ENCODE measurements around the gene SPNS2. TPM values are rescaled to one million over a fixed set of nuclear protein-coding genes. Genes with fewer than 3 reads are reported as not detected.

The SPNS2 gene
- total and polyA plus RNA-seq, 4 donors, result 4.0 to 9.0 (median 5.2) TPM

DNA sequence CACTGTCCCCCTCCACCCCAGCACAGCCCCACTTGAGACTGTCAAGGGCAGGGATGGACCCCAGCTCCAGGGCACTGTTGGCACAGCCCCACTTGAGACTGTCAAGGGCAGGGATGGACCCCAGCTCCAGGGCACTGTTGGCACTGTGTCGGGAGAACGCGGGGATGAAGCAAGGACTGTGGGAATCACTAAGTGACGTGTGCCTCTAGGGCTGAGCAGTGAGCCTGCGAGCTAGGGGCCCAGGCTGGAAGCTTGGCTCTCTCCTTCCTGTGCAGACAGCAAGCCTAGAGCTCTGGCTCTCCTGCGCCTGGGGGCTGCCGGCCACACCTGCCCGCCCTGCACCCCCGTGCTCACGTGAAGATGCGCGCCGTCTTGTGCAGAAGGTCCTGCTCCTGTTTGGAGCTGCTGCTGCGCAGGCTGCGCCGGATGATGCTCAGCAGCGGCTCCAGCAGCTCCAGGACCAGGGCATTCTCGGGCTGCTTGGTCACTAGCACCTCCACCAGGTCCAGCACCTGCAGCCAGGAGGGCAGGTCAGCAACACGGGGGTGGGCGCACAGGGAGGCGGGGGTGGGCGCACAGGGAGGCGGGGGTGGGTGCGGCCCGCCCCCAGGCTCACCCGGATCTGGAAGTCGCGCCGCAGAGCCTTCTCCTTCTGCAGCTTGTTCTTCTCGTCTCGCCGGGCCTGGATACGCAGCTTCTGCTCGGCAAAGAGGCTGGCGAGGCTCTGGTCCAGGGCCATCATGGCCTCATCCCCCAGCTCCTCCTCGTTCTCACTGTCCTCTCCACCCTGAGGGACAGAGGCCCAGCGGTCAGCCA, 45.7 kb downstream of the SPNS2 start:
- Histone ChIP-seq H3K9me3 (ENCODE audit: control insufficient read depth in 4 of 4, low read length in 3 of 4) (no peaks in the 10 kb centered on the region), H3K4me1 (ENCODE audit: control insufficient read depth in 4 of 4, insufficient read depth in 4 of 4, low read length in 3 of 4) (peaks cover 0 to 4% (median 0%) of the 10 kb centered on the region in 4 donors), H3K27me3 (ENCODE audit: control insufficient read depth in 4 of 4, insufficient read depth in 4 of 4, low read length in 3 of 4) (no peaks in the 10 kb centered on the region), H3K27ac (ENCODE audit: low read depth in 1 of 2, low read length in 2 of 2) (no peak overlapping the region), H3K9ac (ENCODE audit: low read depth in 1 of 2, low read length in 2 of 2) (no peak overlapping the region), H3K36me3 (ENCODE audit: control insufficient read depth in 4 of 4, insufficient read depth in 3 of 4, low read depth in 1 of 4, low read length in 3 of 4) (peaks cover 17 to 77% (median 33%) of the 10 kb centered on the region in 4 donors), H3K4me3 (ENCODE audit: low read depth in 1 of 3, low read length in 3 of 3) (no peak overlapping the region)
- no peak for TF ChIP-seq TAF1 (conservative IDR thresholded peaks at IDR 0.05)
- TF ChIP-seq, protein P1, sequence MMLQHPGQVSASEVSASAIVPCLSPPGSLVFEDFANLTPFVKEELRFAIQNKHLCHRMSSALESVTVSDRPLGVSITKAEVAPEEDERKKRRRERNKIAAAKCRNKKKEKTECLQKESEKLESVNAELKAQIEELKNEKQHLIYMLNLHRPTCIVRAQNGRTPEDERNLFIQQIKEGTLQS (IDR thresholded peaks at IDR 0.05), result no peak
- no peak for TF ChIP-seq JUND (IDR thresholded peaks at IDR 0.05)
- TF ChIP-seq RXRA (IDR thresholded peaks at IDR 0.05), result no peak
- no peak for TF ChIP-seq FOXA1 (IDR thresholded peaks at IDR 0.05)
- TF ChIP-seq EGR1 (IDR thresholded peaks at IDR 0.05; ENCODE audit: low read depth in 2 of 2), result no peak
- TF ChIP-seq, protein P2, sequence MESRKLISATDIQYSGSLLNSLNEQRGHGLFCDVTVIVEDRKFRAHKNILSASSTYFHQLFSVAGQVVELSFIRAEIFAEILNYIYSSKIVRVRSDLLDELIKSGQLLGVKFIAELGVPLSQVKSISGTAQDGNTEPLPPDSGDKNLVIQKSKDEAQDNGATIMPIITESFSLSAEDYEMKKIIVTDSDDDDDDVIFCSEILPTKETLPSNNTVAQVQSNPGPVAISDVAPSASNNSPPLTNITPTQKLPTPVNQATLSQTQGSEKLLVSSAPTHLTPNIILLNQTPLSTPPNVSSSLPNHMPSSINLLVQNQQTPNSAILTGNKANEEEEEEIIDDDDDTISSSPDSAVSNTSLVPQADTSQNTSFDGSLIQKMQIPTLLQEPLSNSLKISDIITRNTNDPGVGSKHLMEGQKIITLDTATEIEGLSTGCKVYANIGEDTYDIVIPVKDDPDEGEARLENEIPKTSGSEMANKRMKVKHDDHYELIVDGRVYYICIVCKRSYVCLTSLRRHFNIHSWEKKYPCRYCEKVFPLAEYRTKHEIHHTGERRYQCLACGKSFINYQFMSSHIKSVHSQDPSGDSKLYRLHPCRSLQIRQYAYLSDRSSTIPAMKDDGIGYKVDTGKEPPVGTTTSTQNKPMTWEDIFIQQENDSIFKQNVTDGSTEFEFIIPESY (IDR thresholded peaks at IDR 0.05), result no peak
- TF ChIP-seq NR2F2 (IDR thresholded peaks at IDR 0.05), result no peak
- TF ChIP-seq FOXA2 (IDR thresholded peaks at IDR 0.05), result no peak
- no peak for TF ChIP-seq HNF4A (conservative IDR thresholded peaks at IDR 0.05)
- no peak for DNase-seq (ENCODE audit: low spot score)
- 96% methylated on average over 37 of the region's 37 CpGs for WGBS

DNA sequence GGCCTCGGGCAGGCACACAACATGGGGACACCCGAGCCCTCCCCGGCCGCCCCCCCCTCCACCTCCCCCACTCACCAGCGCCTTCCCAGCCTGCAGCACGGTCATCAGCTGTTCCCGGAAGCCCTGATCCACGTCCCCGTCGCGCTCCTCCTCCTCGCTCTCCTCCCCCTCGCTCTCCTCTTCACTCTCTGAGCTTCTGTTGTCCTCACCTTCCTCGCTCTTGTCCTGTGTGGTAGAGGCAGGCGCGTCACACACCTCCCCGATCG, 46.2 kb downstream of the SPNS2 start:
- TF ChIP-seq GABPA (IDR thresholded peaks at IDR 0.05 in 1 of 2, conservative IDR thresholded peaks at IDR 0.05 in 1 of 2), result no peak
- TF ChIP-seq FOXA1 (IDR thresholded peaks at IDR 0.05), result no peak
- no peak for TF ChIP-seq TAF1 (conservative IDR thresholded peaks at IDR 0.05)
- no peak for TF ChIP-seq RXRA (IDR thresholded peaks at IDR 0.05)
- no peak for TF ChIP-seq NR2F2 (IDR thresholded peaks at IDR 0.05)
- no peak for TF ChIP-seq HNF4G (IDR thresholded peaks at IDR 0.05)
- no peak for TF ChIP-seq EGR1 (IDR thresholded peaks at IDR 0.05; ENCODE audit: low read depth in 2 of 2)
- TF ChIP-seq FOXA2 (IDR thresholded peaks at IDR 0.05), result no peak
- TF ChIP-seq YY1 (IDR thresholded peaks at IDR 0.05), result no peak
- Histone ChIP-seq H3K36me3 (ENCODE audit: control insufficient read depth in 4 of 4, insufficient read depth in 3 of 4, low read depth in 1 of 4, low read length in 3 of 4) (peaks cover 17 to 75% (median 32%) of the 10 kb centered on the region in 4 donors), H3K4me1 (ENCODE audit: control insufficient read depth in 4 of 4, insufficient read depth in 4 of 4, low read length in 3 of 4) (peaks cover 0 to 4% (median 0%) of the 10 kb centered on the region in 4 donors), H3K27ac (ENCODE audit: low read depth in 1 of 2, low read length in 2 of 2) (no peak overlapping the region), H3K9me3 (ENCODE audit: control insufficient read depth in 4 of 4, low read length in 3 of 4) (no peaks in the 10 kb centered on the region), H3K4me3 (ENCODE audit: low read depth in 1 of 3, low read length in 3 of 3) (no peak overlapping the region), H3K27me3 (ENCODE audit: control insufficient read depth in 4 of 4, insufficient read depth in 4 of 4, low read length in 3 of 4) (no peaks in the 10 kb centered on the region), H3K9ac (ENCODE audit: low read depth in 1 of 2, low read length in 2 of 2) (no peak overlapping the region)
- no peak for DNase-seq (ENCODE audit: low spot score)
- 94% methylated on average over 18 of the region's 18 CpGs for WGBS

DNA sequence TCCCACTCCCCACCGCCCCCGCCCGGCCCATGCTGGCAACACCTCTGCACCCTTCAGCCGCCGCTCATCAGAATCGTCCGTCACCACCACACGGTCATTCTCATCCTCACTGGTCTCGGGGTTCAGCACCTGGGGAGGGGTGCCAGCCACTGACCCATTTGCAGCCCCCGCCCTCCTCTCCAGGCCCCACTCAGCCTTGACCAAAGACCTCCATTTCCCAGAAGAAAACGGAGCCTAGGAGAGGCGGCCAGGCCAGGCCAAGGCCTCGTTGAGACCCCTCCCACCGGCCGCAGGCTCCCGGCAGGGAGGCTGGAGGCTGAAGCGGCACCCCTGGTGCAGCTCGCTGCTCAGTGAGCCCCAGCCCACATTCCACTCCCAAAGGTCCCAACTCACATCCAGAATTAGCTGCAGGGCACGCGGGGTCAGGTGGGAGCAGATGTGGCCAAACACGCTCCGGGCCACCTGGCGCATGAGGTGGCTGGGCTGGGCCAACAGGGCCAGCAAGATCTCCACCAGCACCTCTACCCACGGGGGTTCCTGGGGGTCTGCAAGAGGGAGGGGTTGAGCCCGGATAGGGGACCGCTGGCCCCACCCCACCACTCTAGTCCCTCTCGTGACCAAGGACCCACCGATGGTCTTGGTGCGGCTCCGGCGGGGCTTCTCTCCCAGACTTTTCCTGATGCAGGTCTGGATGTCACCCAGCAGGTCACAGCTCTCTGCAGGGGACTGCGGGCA, 46.7 kb downstream of the SPNS2 start:
- Histone ChIP-seq H3K27me3 (ENCODE audit: control insufficient read depth in 4 of 4, insufficient read depth in 4 of 4, low read length in 3 of 4) (no peaks in the 10 kb centered on the region), H3K9ac (ENCODE audit: low read depth in 1 of 2, low read length in 2 of 2) (no peak overlapping the region), H3K9me3 (ENCODE audit: control insufficient read depth in 4 of 4, low read length in 3 of 4) (no peaks in the 10 kb centered on the region), H3K36me3 (ENCODE audit: control insufficient read depth in 4 of 4, insufficient read depth in 3 of 4, low read depth in 1 of 4, low read length in 3 of 4) (peaks cover 17 to 75% (median 34%) of the 10 kb centered on the region in 4 donors), H3K4me1 (ENCODE audit: control insufficient read depth in 4 of 4, insufficient read depth in 4 of 4, low read length in 3 of 4) (peaks cover 0 to 1% (median 0%) of the 10 kb centered on the region in 4 donors), H3K4me3 (ENCODE audit: low read depth in 1 of 3, low read length in 3 of 3) (no peak overlapping the region), H3K27ac (ENCODE audit: low read depth in 1 of 2, low read length in 2 of 2) (no peak overlapping the region)
- 93% methylated on average over 32 of the region's 32 CpGs for WGBS
- DNase-seq (ENCODE audit: low spot score), result no peak
- TF ChIP-seq SP1 (IDR thresholded peaks at IDR 0.05) (no peak), RAD21 (IDR thresholded peaks at IDR 0.05) (no peak), JUND (IDR thresholded peaks at IDR 0.05) (no peak)
- TF ChIP-seq, protein P3, sequence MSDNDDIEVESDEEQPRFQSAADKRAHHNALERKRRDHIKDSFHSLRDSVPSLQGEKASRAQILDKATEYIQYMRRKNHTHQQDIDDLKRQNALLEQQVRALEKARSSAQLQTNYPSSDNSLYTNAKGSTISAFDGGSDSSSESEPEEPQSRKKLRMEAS (IDR thresholded peaks at IDR 0.05), result no peak
- TF ChIP-seq, protein P4, sequence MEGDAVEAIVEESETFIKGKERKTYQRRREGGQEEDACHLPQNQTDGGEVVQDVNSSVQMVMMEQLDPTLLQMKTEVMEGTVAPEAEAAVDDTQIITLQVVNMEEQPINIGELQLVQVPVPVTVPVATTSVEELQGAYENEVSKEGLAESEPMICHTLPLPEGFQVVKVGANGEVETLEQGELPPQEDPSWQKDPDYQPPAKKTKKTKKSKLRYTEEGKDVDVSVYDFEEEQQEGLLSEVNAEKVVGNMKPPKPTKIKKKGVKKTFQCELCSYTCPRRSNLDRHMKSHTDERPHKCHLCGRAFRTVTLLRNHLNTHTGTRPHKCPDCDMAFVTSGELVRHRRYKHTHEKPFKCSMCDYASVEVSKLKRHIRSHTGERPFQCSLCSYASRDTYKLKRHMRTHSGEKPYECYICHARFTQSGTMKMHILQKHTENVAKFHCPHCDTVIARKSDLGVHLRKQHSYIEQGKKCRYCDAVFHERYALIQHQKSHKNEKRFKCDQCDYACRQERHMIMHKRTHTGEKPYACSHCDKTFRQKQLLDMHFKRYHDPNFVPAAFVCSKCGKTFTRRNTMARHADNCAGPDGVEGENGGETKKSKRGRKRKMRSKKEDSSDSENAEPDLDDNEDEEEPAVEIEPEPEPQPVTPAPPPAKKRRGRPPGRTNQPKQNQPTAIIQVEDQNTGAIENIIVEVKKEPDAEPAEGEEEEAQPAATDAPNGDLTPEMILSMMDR (IDR thresholded peaks at IDR 0.05; ENCODE audit: low read depth, low read length, missing input control), result no peak
- TF ChIP-seq, protein P2 (IDR thresholded peaks at IDR 0.05), result no peak

All from liver (tissue), 9 donors.